PC-9 (cell line): Measurements from ENCODE around the gene MACROD1. TPM values are rescaled to one million over a fixed set of nuclear protein-coding genes. Genes with fewer than 3 reads are reported as not detected.

Experiments used
- BruUV-seq: library from RNA; stranded (reverse); fragments of 400-500 nt; replicated peaks from 2 replicates; lab custom pipeline; 2021; lab: Mats Ljungman, UMichigan
- CTCF ChIA-PET: fragments of 300-600 bp; sonication (Branson Sonifier 250); formaldehyde crosslinking; loops from one replicate; lab custom pipeline; 2022; ENCODE audit warnings: antibody characterized with exemption; lab: Charles Lee
- POLR2A ChIA-PET: fragments of 300-600 bp; sonication (Branson Sonifier 250); formaldehyde crosslinking; loops from one replicate; lab custom pipeline; 2022; ENCODE audit warnings: antibody characterized with exemption; ENCODE audit not compliant: unreplicated experiment; lab: Charles Lee
- DNase-seq, 2 experiments: peaks; one replicate each; pipeline versions ENCODE4 v3.0.0 to v3.0.0-alpha.2; 2015 to 2022; ENCODE audit warnings: mixed read lengths in 1 of 2
- H2AFZ ChIP-seq: fragments of 200-600 bp; sonication (generic); 2 replicates; pipeline ENCODE4 v1.8.1; 2017; ENCODE audit warnings: antibody characterized with exemption
- H3F3A ChIP-seq: fragments of 200-600 bp; sonication (generic); 2 replicates; pipeline ENCODE4 v1.8.1; 2017; ENCODE audit warnings: antibody characterized with exemption, mild to moderate bottlenecking, low read depth; ENCODE audit not compliant: insufficient read depth
- H3K27ac ChIP-seq: fragments of 200-600 bp; sonication (generic); 2 replicates; pipeline ENCODE4 v1.6.1; 2016; ENCODE audit warnings: mixed run types
- H3K27me3 ChIP-seq: fragments of 200-600 bp; sonication (generic); 2 replicates; pipeline ENCODE4 v1.6.1; 2016; ENCODE audit warnings: low read depth, mixed run types; ENCODE audit not compliant: insufficient read depth
- H3K36me3 ChIP-seq: fragments of 200-600 bp; sonication (generic); 2 replicates; pipeline ENCODE4 v1.6.1; 2016; ENCODE audit warnings: low read depth, mixed run types
- H3K4me1 ChIP-seq: fragments of 200-600 bp; sonication (generic); replicated peaks from 2 replicates; pipeline ENCODE4 v1.6.1; 2016; ENCODE audit warnings: mixed run types; ENCODE audit not compliant: insufficient read depth
- H3K4me2 ChIP-seq: fragments of 200-600 bp; sonication (generic); 2 replicates; pipeline ENCODE4 v1.6.1; 2017; ENCODE audit warnings: mixed run types
- H3K4me3 ChIP-seq: fragments of 200-600 bp; sonication (generic); 2 replicates; pipeline ENCODE4 v1.6.1; 2016; ENCODE audit warnings: mixed run types
- H3K79me2 ChIP-seq: fragments of 200-600 bp; sonication (generic); 2 replicates; pipeline ENCODE4 v1.6.1; 2017; ENCODE audit warnings: low read depth, mixed run types
- H3K9me2 ChIP-seq: fragments of 200-600 bp; sonication (generic); 2 replicates; pipeline ENCODE4 v1.8.1; 2017; ENCODE audit warnings: mild to moderate bottlenecking; ENCODE audit not compliant: insufficient read depth
- H3K9me3 ChIP-seq: fragments of 200-600 bp; sonication (generic); 2 replicates; pipeline ENCODE4 v1.8.1; 2016; ENCODE audit warnings: low read depth; ENCODE audit not compliant: insufficient read depth
- H4K20me1 ChIP-seq: fragments of 200-600 bp; sonication (generic); 2 replicates; pipeline ENCODE4 v1.8.1; 2017; ENCODE audit not compliant: insufficient read depth
- CTCF ChIP-seq: fragments of 200-600 bp; sonication (generic); conservative IDR thresholded peaks from 2 replicates; pipeline ENCODE4 v1.6.1; 2017; ENCODE audit warnings: mixed run types, antibody characterized with exemption, mild to moderate bottlenecking, moderate library complexity
- EZH2 ChIP-seq: fragments of 200-600 bp; sonication (generic); IDR thresholded peaks from 2 replicates; pipeline ENCODE4 v1.8.0; 2017; ENCODE audit warnings: antibody characterized with exemption, low read depth
- intact Hi-C: fragments of 100-400 bp; cut with micrococcal nuclease; formaldehyde crosslinking; loops from one replicate; pipeline ENCODE4 v1.10.0; 2022; ENCODE audit not compliant: unreplicated experiment
- total RNA-seq: library from RNA; stranded (reverse); gene quantifications from 2 replicates; pipeline ENCODE4 v1.2.3, GENCODE V29; 2021

The MACROD1 gene
- total RNA-seq, 1 experiment from 2014 or later, result 41.0 TPM

DNA sequence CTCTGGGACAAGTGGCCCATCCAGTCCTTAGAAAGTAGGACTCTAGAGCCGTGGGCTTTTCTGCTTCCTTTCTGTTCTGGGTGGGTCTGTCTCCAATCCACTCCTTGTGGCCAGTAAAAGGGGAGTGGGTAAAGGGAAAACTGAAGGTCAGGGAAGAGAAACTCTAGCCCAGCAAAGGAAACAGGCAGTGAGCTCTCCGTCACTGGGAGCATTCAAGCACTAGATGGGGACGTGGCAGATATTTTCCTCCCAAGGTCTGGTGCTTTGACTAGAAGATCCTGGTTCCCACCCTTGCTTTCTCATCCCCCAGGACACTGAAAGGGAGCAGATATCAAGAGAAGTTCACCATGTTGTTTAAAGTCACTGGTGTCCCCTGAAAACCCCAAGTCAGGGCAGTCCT, 42.2 kb downstream of the MACROD1 start:
- H3K4me1 ChIP-seq, result no peaks in the 10 kb centered on the region
- H3K27ac ChIP-seq, result no peak overlapping the region
- DNase-seq, result no peak
- intact Hi-C loops, result no loop called here
- H2AFZ ChIP-seq, result no peak overlapping the region
- H3F3A ChIP-seq, result peaks cover 9% of the 10 kb centered on the region; the same call in 1 of the 2 replicates
- H3K9me3 ChIP-seq, result no peaks in the 10 kb centered on the region
- peaks cover 49% of the 10 kb centered on the region for H4K20me1 ChIP-seq
- no peaks in the 10 kb centered on the region for H3K27me3 ChIP-seq
- no peaks in the 10 kb centered on the region for H3K36me3 ChIP-seq
- H3K4me3 ChIP-seq, result no peak overlapping the region
- TF ChIP-seq EZH2, result no peak
- no peak for TF ChIP-seq CTCF
- POLR2A ChIA-PET, result no interaction called here
- no peaks in the 10 kb centered on the region for H3K9me2 ChIP-seq
- CTCF ChIA-PET, result no interaction called here
- H3K4me2 ChIP-seq, result no peak overlapping the region
- no TSS peak for BruUV-seq
- H3K79me2 ChIP-seq, result no peaks in the 10 kb centered on the region

DNA sequence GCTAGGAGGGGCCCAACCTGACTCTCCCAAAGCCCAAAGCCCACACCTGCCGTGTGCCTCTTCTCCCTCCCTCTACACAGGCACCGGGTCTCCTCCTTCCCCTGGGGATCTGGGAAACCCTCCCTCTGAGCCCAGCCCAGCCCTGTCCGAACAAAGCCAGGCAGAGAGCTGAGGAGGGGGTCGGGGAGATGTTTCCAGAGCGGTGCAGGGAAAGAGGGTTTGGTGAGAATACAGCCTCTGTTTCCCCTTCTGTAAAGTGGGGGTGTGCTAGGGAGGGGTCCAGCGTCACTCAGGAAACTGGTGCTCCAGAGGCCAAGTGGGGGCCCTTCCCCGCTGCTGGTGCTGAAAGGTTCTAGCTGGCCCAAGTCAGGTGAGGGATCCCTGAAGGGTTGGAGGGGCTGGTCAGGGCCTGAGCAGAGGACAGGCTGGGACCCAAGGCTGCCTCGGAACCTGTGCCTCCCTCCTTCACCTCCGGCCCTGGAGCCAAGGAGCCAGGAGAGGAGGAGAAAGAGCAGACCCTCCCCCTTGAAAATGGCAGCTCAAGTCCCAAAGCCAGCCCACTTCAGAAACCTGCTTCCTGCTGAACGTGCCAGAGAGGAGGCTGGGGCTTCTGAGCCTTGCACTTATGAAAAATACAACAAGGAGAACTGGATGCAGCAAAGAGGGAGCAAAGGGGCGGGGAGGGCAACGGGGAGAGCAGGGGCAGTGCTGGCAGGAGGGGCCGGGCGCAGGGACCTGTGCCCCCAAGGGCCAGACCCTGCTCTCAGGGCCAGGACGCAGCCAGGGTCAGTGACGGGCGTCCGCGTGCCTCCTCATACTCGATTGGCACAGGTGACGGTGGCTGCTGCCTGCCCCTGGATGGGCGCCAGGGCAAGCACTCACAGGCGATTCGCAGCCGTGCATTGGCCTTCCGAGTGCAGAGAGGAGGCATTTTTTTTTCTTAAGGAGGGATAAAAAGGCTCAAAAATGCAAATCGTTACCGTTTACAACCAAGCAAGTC, 43.2 kb downstream of the MACROD1 start:
- no TSS peak for BruUV-seq
- no peaks in the 10 kb centered on the region for H3K36me3 ChIP-seq
- ChIA-PET CTCF (no interaction called here), POLR2A (no interaction called here)
- TF ChIP-seq EZH2 (no peak), CTCF (no peak)
- H3K9me3 ChIP-seq, result no peaks in the 10 kb centered on the region
- no peak overlapping the region for H3K27ac ChIP-seq
- H3K27me3 ChIP-seq, result no peaks in the 10 kb centered on the region
- peaks cover 9% of the 10 kb centered on the region; the same call in 1 of the 2 replicates for H3F3A ChIP-seq
- intact Hi-C loops, result no loop called here
- no peaks in the 10 kb centered on the region for H3K9me2 ChIP-seq
- H3K4me2 ChIP-seq, result no peak overlapping the region
- no peaks in the 10 kb centered on the region for H3K4me1 ChIP-seq
- peaks cover 49% of the 10 kb centered on the region for H4K20me1 ChIP-seq
- H3K4me3 ChIP-seq, result no peak overlapping the region
- no peaks in the 10 kb centered on the region for H3K79me2 ChIP-seq
- no peak overlapping the region for H2AFZ ChIP-seq
- DNase-seq, result no peak

DNA sequence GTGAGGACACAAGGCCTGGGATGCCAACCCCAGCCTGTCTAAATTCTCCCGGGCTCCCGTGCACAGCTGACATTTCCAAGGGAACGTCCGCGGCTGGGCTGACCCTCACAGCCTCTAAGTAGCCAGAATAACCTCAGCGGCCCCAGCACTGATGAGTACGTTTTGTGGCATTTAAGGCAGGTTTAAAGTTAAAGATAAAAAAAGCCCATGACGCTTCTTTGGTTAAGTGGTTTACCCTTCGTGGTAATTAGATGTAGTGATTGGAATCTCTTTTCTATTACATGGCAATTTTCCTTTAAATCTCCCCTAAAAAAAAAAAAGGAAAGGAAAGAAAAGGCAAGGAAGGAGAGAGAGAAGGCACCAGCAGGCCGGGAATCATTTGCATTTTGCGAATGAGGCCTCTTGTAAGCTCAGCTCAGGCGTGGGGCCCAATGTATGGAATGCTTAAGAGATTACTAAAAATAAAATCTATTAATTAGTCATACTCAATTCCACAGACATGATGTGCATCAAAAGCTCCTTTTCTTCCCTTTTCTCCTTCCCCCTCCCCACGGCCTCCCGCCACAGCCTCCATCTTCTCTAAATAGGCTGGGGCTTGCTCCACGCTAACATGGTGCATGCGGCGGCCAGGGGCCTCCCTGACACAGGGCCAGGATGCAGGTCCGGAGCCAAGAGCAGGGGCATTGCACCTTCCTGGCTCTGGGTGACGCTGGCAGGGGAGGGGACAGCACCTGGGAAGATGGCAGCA, 44.1 kb downstream of the MACROD1 start:
- BruUV-seq, result no TSS peak
- TF ChIP-seq CTCF (no peak), EZH2 (no peak)
- Histone ChIP-seq H3K9me2 (no peaks in the 10 kb centered on the region), H4K20me1 (peaks cover 46% of the 10 kb centered on the region), H3K9me3 (no peaks in the 10 kb centered on the region), H3K4me3 (no peak overlapping the region), H3K4me1 (no peaks in the 10 kb centered on the region), H3K79me2 (no peaks in the 10 kb centered on the region), H3F3A (peaks cover 9% of the 10 kb centered on the region; the same call in 1 of the 2 replicates), H3K27me3 (no peaks in the 10 kb centered on the region), H3K27ac (no peak overlapping the region), H2AFZ (no peak overlapping the region), H3K4me2 (no peak overlapping the region), H3K36me3 (no peaks in the 10 kb centered on the region)
- ChIA-PET CTCF (no interaction called here), POLR2A (interaction anchor here (0.6 kb wide), 1 partner anchor 200 kb away, joined by 5 read pairs; no protein-coding TSS in a partner anchor)
- no peak for DNase-seq
- intact Hi-C loops, result no loop called here
